K562 (cell line): ENCODE measurements around the gene PSMB7. TPM values are rescaled to one million over a fixed set of nuclear protein-coding genes. Genes with fewer than 3 reads are reported as not detected.

Experiments
- ATAC-seq: fragments of 200-7000 bp; cut with Tn5 transposase; 3 replicates; pipeline ENCODE4 v1.9.1; 2020; ENCODE audit warnings: moderate library complexity
- BruUV-seq: library from RNA; stranded (reverse); fragments of 400-500 nt; replicated peaks from 2 replicates; lab custom pipeline; 2021; lab: Mats Ljungman, UMichigan
- CTCF ChIA-PET: fragments of 300-600 bp; formaldehyde crosslinking; extraction: SDS; loops from one replicate; lab custom pipeline; 2021; ENCODE audit warnings: low intra/inter-chr PET ratio; lab: Yijun Ruan, JAX
- POLR2A ChIA-PET: fragments of 300-600, 350-650 bp; sonication (Branson Sonifier 250); formaldehyde crosslinking; extraction: SDS; loops from one replicate; lab custom pipeline; 2021; ENCODE audit warnings: antibody characterized with exemption, inconsistent platforms; lab: Yijun Ruan, JAX
- DNase-seq, 4 experiments: peaks; one replicate each; pipeline versions ENCODE4 v3.0.0 to v3.0.0-alpha.2; 2011 to 2018; ENCODE audit warnings: low spot score in 3 of 4, mixed read lengths in 3 of 4; ENCODE audit errors: extremely low read depth in 1 of 4
- FAIRE-seq: peaks from 2 replicates; lab custom pipeline; 2011; peaks lifted over from hg19 to GRCh38; lab: Jason Lieb, UNC
- H2AFZ ChIP-seq: 2 replicates; pipeline ENCODE4 v1.6.0; 2011; ENCODE audit warnings: low read depth, low read length, control low read depth, inconsistent platforms
- H3K27ac ChIP-seq: fragments of 200-600 bp; 3 replicates; pipeline ENCODE4 v1.8.0; 2011; ENCODE audit warnings: low read depth, mild to moderate bottlenecking, control low read depth, inconsistent platforms, low read length, moderate library complexity, mixed read lengths; ENCODE audit errors: extremely low read depth
- H3K27me3 ChIP-seq, 2 experiments: fragments of 300-600 bp in 1 of 2; 2 replicates in 1 of 2; 3 replicates in 1 of 2; pipeline versions ENCODE4 v1.6.0 to v1.8.0; 2011; ENCODE audit warnings: inconsistent platforms in 2 of 2, low read length in 2 of 2, mild to moderate bottlenecking in 1 of 2, mixed read lengths in 1 of 2, moderate library complexity in 1 of 2; ENCODE audit not compliant: control insufficient read depth in 2 of 2, insufficient read depth in 2 of 2
- H3K36me3 ChIP-seq: fragments of 300-600 bp; 3 replicates; pipeline ENCODE4 v1.8.0; 2011; ENCODE audit warnings: mild to moderate bottlenecking, low read length, inconsistent platforms; ENCODE audit not compliant: control insufficient read depth, insufficient read depth
- H3K4me1 ChIP-seq, 2 experiments: fragments of 200-600 bp in 1 of 2; replicated peaks in 1 of 2; 2 replicates in 1 of 2; 3 replicates in 1 of 2; pipeline versions ENCODE4 v1.5.1 to v1.8.0; 2011; ENCODE audit warnings: inconsistent platforms in 2 of 2, low read length in 2 of 2, mild to moderate bottlenecking in 1 of 2, mixed read lengths in 1 of 2, moderate library complexity in 1 of 2; ENCODE audit not compliant: control insufficient read depth in 2 of 2, insufficient read depth in 2 of 2
- H3K4me2 ChIP-seq: 2 replicates; pipeline ENCODE4 v1.6.1; 2011; ENCODE audit warnings: low read length, control low read depth, inconsistent platforms, mixed read lengths; ENCODE audit not compliant: insufficient read depth
- H3K4me3 ChIP-seq: fragments of 200-600 bp; sonication (generic), shearing (Covaris generic); 2 replicates; pipeline ENCODE4 v1.5.1; 2016; ENCODE audit warnings: control low read depth, inconsistent platforms
- H3K79me2 ChIP-seq: fragments of 200-600 bp; 3 replicates; pipeline ENCODE4 v1.8.0; 2011; ENCODE audit warnings: low read length, inconsistent platforms; ENCODE audit not compliant: control insufficient read depth, insufficient read depth
- H3K9ac ChIP-seq, 2 experiments: 2 replicates each; pipeline versions ENCODE4 v1.6.0 to v1.6.1; 2011; ENCODE audit warnings: low read depth in 2 of 2, low read length in 2 of 2, control low read depth in 1 of 2, inconsistent platforms in 1 of 2, mild to moderate bottlenecking in 1 of 2, mixed read lengths in 1 of 2; ENCODE audit not compliant: insufficient read depth in 1 of 2
- H3K9me1 ChIP-seq: one replicate; pipeline ENCODE4 v1.6.0; 2011; ENCODE audit warnings: inconsistent platforms, mild to moderate bottlenecking, low read length, moderate library complexity; ENCODE audit not compliant: control insufficient read depth, insufficient read depth
- H3K9me3 ChIP-seq: replicated peaks from 2 replicates; pipeline ENCODE4 v1.5.1; 2011; ENCODE audit warnings: low read depth, low read length, inconsistent platforms; ENCODE audit not compliant: control insufficient read depth, insufficient read depth
- H4K20me1 ChIP-seq: replicated peaks from 2 replicates; pipeline ENCODE4 v1.6.1; 2011; ENCODE audit warnings: low read length, inconsistent platforms, mixed read lengths; ENCODE audit not compliant: control insufficient read depth, insufficient read depth
- ASH1L ChIP-seq: fragments of 450-650 bp; IDR thresholded peaks from 2 replicates; pipeline ENCODE4 v1.6.1; 2018; ENCODE audit warnings: borderline replicate concordance, mild to moderate bottlenecking, low read depth; ENCODE audit not compliant: partially characterized antibody
- CCNT2 ChIP-seq: IDR thresholded peaks from 2 replicates; pipeline ENCODE4 v1.6.1; 2011; ENCODE audit warnings: borderline replicate concordance, low read depth, mild to moderate bottlenecking, moderate library complexity, mixed read lengths, low read length; ENCODE audit not compliant: insufficient read length; ENCODE audit errors: extremely low read depth
- E2F3 ChIP-seq: fragments of 250-450 bp; sonication (Bioruptor Pico); IDR thresholded peaks from 2 replicates; pipeline ENCODE4 v1.4.0; 2020; ENCODE audit warnings: mild to moderate bottlenecking
- ERF ChIP-seq: fragments of 450-650 bp; formaldehyde crosslinking; IDR thresholded peaks from 2 replicates; pipeline ENCODE4 v1.4.0; 2020; ENCODE audit warnings: mild to moderate bottlenecking, mixed read lengths
- MAFK ChIP-seq: IDR thresholded peaks from 2 replicates; pipeline ENCODE4 v1.6.1; 2011; ENCODE audit warnings: low read length, improper control_type of control experiment
- NR3C1 ChIP-seq: sonication (generic); formaldehyde crosslinking; IDR thresholded peaks from 2 replicates; pipeline ENCODE4 v1.8.1; 2022; ENCODE audit warnings: missing genetic modification reagents
- POLR3A ChIP-seq: IDR thresholded peaks from 2 replicates; pipeline ENCODE4 v1.6.1; 2011; ENCODE audit warnings: borderline replicate concordance, mild to moderate bottlenecking, moderate library complexity; ENCODE audit not compliant: insufficient read length, insufficient read depth; ENCODE audit errors: extremely low read depth
- SMC3 ChIP-seq: conservative IDR thresholded peaks from 2 replicates; pipeline ENCODE4 v1.6.1; 2011; ENCODE audit warnings: low read depth, low read length, improper control_type of control experiment; ENCODE audit not compliant: insufficient read depth
- SRSF1 ChIP-seq: fragments of 200-400 bp; formaldehyde crosslinking; IDR thresholded peaks from 2 replicates; pipeline ENCODE4 v1.6.1; 2017; ENCODE audit warnings: mild to moderate bottlenecking, low read depth, low read length, moderate library complexity
- TSC22D4 ChIP-seq: fragments of 450-650 bp; IDR thresholded peaks from 2 replicates; pipeline ENCODE4 v1.6.1; 2016; ENCODE audit warnings: missing genetic modification characterization, missing biosample characterization, control low read depth
- ZNF561 ChIP-seq: fragments of 450-650 bp; formaldehyde crosslinking; conservative IDR thresholded peaks from 2 replicates; pipeline ENCODE4 v1.4.0; 2020; ENCODE audit warnings: mild to moderate bottlenecking, moderate library complexity
- ZZZ3 ChIP-seq: fragments of 450-650 bp; IDR thresholded peaks from 2 replicates; pipeline ENCODE4 v1.6.1; 2016; ENCODE audit warnings: antibody characterized with exemption, mild to moderate bottlenecking, moderate library complexity
- WGBS: fragments of 100-300 bp; shearing (Covaris generic); methylation state at CpG from one replicate; pipeline ENCODE4 v1.1.6; 2016; ENCODE audit warnings: low coverage, mixed read lengths; ENCODE audit not compliant: insufficient coverage; ENCODE audit errors: missing lambda C conversion rate; 5-methylcytosine and 5-hydroxymethylcytosine counted together
- in situ Hi-C: fragments of 300-500 bp; cut with MboI; formaldehyde crosslinking; loops from 4 replicates; pipeline ENCODE4 v1.15.0; 2018; ENCODE audit warnings: inconsistent platforms, mixed read lengths
- intact Hi-C: fragments of 100-400 bp; cut with micrococcal nuclease; formaldehyde crosslinking; loops from 2 replicates; pipeline ENCODE4 v1.14.2; 2022
- polyA plus RNA-seq, 8 experiments: library from polyadenylated mRNA; depleted of rRNA in 4 of 8; stranded (reverse) in 5 of 8; unstranded in 3 of 8; fragments of >200 nt; fragmentation: Nextera tagmentation in 2 of 8; fragmentation: Illumina TruSeq in 1 of 8; extraction: Ambion mirVana in 2 of 8; extraction: Trizol in 1 of 8; gene quantifications; 2 replicates each; pipeline versions ENCODE4 v1.2.1 to v1.2.3, GENCODE V29; 2011 to 2014; ENCODE audit warnings: inconsistent platforms in 1 of 8, missing spikeins in 1 of 8
- total RNA-seq, 7 experiments: library from RNA; depleted of rRNA in 6 of 7; stranded (reverse); fragments of >200 nt in 6 of 7; fragmentation: Illumina TruSeq in 2 of 7; extraction: Trizol in 2 of 7; gene quantifications; 2 replicates each; pipeline versions ENCODE4 v1.2.1 to v1.2.3, GENCODE V29; 2011 to 2021; ENCODE audit warnings: low replicate concordance in 1 of 7
- TF ChIP-seq, protein P1 (sequence below), 3 experiments: fragments of 200-800 bp in 1 of 3; fragments of 250-450 bp in 1 of 3; fragments of 450-650 bp in 1 of 3; sonication (Bioruptor Pico) in 1 of 3; sonication (Bioruptor generic) in 1 of 3; formaldehyde crosslinking in 1 of 3; IDR thresholded peaks; 2 replicates each; pipeline versions ENCODE4 v1.6.1 to v1.8.0; 2016 to 2022; ENCODE audit warnings: mild to moderate bottlenecking in 2 of 3, missing genetic modification characterization in 2 of 3, missing compliant biosample characterization in 1 of 3, moderate library complexity in 1 of 3
- TF ChIP-seq, protein P2 (sequence below): sonication (generic); formaldehyde crosslinking; IDR thresholded peaks from 2 replicates; pipeline ENCODE4 v1.8.1; 2023; ENCODE audit warnings: mild to moderate bottlenecking, missing genetic modification reagents
- TF ChIP-seq, protein P3 (sequence below): fragments of 450-650 bp; conservative IDR thresholded peaks from 2 replicates; pipeline ENCODE4 v1.6.1; 2016; ENCODE audit warnings: missing genetic modification characterization, low read depth, mild to moderate bottlenecking, control low read depth, missing compliant biosample characterization

Gene PSMB7
- total and polyA plus RNA-seq, 9 of the 15 experiments (the other 6 are each of a cell fraction or from before 2014, with no cell fraction given), result 321 to 978 (median 407) TPM

DNA sequence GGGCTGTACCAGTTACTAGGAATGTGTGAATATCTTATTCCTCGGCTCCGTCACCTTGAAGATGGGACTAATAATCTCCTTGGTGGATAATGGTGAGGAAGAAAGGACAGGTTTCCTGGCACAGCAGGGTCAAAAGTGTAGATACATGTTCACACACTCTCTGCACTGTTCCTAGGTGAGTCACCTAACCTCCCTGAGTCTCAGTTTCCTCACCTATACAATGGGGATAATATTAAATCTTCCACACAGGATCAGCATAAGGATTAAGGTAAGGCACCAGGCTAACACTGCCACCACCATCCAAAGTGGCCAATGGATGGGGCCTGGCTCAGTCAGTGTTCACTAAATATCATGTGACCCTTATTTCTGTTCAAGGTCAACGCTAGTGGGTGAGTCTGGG is 66.9 kb downstream of the PSMB7 start (continued):
- TF ChIP-seq SMC3, result no peak

DNA sequence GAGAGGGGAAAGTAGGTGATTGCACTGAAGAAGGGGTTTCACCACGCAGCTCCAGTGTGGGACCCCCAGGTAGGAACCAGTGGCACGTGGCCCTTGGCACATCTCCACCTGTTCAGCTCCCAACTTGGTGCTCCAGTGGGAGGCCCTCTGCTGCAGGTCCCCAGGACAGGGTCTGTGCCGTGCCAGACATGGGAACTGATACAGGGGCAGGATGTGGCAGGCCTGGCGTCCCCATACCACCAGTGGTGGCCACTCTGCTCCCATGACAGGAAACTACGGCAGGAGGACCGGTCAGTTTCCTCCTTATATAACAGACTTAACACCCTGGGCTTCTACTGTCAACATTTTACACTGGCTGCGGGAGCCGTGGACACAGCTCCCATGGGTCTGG is 67.3 kb downstream of the PSMB7 start:
- H3K79me2 ChIP-seq, result no peaks in the 10 kb centered on the region
- CTCF ChIA-PET, result no interaction called here
- ATAC-seq (no peak; the same call in 2 of the 3 replicates), FAIRE-seq (no peak), DNase-seq (no peak)
- no peak overlapping the region for H3K27ac ChIP-seq
- H3K9ac ChIP-seq, result peak overlapping the region in 1 of 2 experiments; percentile 5; a peak in 1 of 4 replicates
- peaks cover 3% of the 10 kb centered on the region for H3K9me1 ChIP-seq
- H3K27me3 ChIP-seq, result no peaks in the 10 kb centered on the region
- no TSS peak for BruUV-seq
- peaks cover 4% of the 10 kb centered on the region; the same call in 1 of the 2 replicates for H4K20me1 ChIP-seq
- H3K4me3 ChIP-seq, result no peak overlapping the region
- H3K9me3 ChIP-seq, result no peaks in the 10 kb centered on the region
- peaks cover 0 to 28% of the 10 kb centered on the region in 2 experiments; a peak in 3 of 5 replicates for H3K4me1 ChIP-seq
- H2AFZ ChIP-seq, result no peak overlapping the region
- WGBS, result 89% methylated on average over 8 of the region's 8 CpGs
- POLR2A ChIA-PET, result interaction anchor here (0.6 to 1.0 kb wide), 3 partner anchors 44 to 312 kb away, joined by 3 read pairs; no protein-coding TSS in a partner anchor
- H3K36me3 ChIP-seq, result peaks cover 70% of the 10 kb centered on the region
- intact Hi-C loops (no loop called here), in situ Hi-C loops (no loop called here)
- H3K4me2 ChIP-seq, result no peak overlapping the region
- TF ChIP-seq SRSF1, result no peak
- no peak for TF ChIP-seq E2F3 (CRISPR knock-in tag)
- no peak for TF ChIP-seq ZZZ3
- no peak for TF ChIP-seq ASH1L
- TF ChIP-seq ZNF561 (CRISPR knock-in tag), result no peak
- no peak for TF ChIP-seq ERF (CRISPR knock-in tag)
- TF ChIP-seq TSC22D4, result no peak
- TF ChIP-seq, protein P1, sequence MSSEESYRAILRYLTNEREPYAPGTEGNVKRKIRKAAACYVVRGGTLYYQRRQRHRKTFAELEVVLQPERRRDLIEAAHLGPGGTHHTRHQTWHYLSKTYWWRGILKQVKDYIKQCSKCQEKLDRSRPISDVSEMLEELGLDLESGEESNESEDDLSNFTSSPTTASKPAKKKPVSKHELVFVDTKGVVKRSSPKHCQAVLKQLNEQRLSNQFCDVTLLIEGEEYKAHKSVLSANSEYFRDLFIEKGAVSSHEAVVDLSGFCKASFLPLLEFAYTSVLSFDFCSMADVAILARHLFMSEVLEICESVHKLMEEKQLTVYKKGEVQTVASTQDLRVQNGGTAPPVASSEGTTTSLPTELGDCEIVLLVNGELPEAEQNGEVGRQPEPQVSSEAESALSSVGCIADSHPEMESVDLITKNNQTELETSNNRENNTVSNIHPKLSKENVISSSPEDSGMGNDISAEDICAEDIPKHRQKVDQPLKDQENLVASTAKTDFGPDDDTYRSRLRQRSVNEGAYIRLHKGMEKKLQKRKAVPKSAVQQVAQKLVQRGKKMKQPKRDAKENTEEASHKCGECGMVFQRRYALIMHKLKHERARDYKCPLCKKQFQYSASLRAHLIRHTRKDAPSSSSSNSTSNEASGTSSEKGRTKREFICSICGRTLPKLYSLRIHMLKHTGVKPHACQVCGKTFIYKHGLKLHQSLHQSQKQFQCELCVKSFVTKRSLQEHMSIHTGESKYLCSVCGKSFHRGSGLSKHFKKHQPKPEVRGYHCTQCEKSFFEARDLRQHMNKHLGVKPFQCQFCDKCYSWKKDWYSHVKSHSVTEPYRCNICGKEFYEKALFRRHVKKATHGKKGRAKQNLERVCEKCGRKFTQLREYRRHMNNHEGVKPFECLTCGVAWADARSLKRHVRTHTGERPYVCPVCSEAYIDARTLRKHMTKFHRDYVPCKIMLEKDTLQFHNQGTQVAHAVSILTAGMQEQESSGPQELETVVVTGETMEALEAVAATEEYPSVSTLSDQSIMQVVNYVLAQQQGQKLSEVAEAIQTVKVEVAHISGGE (CRISPR knock-in tag; IDR thresholded peaks at IDR 0.05), result no peak
- no peak for TF ChIP-seq CCNT2
- no peak for TF ChIP-seq POLR3A
- TF ChIP-seq, protein P2, sequence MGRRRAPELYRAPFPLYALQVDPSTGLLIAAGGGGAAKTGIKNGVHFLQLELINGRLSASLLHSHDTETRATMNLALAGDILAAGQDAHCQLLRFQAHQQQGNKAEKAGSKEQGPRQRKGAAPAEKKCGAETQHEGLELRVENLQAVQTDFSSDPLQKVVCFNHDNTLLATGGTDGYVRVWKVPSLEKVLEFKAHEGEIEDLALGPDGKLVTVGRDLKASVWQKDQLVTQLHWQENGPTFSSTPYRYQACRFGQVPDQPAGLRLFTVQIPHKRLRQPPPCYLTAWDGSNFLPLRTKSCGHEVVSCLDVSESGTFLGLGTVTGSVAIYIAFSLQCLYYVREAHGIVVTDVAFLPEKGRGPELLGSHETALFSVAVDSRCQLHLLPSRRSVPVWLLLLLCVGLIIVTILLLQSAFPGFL (CRISPR knock-in tag), result no peak
- TF ChIP-seq, protein P3, sequence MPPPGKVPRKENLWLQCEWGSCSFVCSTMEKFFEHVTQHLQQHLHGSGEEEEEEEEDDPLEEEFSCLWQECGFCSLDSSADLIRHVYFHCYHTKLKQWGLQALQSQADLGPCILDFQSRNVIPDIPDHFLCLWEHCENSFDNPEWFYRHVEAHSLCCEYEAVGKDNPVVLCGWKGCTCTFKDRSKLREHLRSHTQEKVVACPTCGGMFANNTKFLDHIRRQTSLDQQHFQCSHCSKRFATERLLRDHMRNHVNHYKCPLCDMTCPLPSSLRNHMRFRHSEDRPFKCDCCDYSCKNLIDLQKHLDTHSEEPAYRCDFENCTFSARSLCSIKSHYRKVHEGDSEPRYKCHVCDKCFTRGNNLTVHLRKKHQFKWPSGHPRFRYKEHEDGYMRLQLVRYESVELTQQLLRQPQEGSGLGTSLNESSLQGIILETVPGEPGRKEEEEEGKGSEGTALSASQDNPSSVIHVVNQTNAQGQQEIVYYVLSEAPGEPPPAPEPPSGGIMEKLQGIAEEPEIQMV (tag), result no peak
- TF ChIP-seq NR3C1 (CRISPR knock-in tag), result no peak
- TF ChIP-seq MAFK, result no peak
